Measurements from ENCODE around the gene PDGFC. TPM values are rescaled to one million over a fixed set of nuclear protein-coding genes. Genes with fewer than 3 reads are reported as not detected.

Gene PDGFC
- total and polyA plus RNA-seq, 2 donors (not counting 3 experiments of a cell fraction or from before 2014, with no cell fraction given) = 2.7 to 5.3 TPM

DNA sequence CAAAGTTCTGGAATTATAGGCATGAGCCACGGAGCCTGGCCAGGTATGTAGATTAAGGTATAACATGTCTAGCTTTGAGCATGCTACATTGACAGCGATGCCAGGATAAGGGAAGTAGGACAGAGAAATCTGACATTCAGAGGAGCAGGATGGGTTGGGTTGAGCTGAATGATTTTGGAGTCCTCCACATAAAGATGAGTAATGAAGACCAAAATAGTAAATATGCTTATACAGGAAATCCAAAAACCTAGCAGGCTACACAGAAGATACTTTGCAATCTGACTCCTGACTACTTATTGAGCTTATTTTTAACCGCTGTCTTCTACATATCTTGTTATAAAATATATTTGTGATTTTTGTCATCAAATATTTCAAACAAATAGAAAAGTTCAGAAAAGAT lies 69.7 kb downstream of the PDGFC start:
- no peaks in the 10 kb centered on the region for H3K9me1 ChIP-seq (replicated peaks; ENCODE audit: control insufficient read depth, extremely low read depth, insufficient read depth, low read length)
- no peaks in the 10 kb centered on the region for H4K20me1 ChIP-seq (replicated peaks; ENCODE audit: control insufficient read depth, extremely low read depth, insufficient read depth, low read length)
- H3K4me1 ChIP-seq (ENCODE audit: control insufficient read depth, extremely low read depth, insufficient read depth, low read length) = peaks cover 7% of the 10 kb centered on the region
- H3K4me3 ChIP-seq (replicated peaks in 1 of 3; ENCODE audit: insufficient read depth in 1 of 3, low read depth in 1 of 3, low read length in 3 of 3) = no peak overlapping the region
- intact Hi-C loops (cut with micrococcal nuclease) = no loop called here
- H2AFZ ChIP-seq (ENCODE audit: low read depth, low read length) = no peak overlapping the region
- dilution Hi-C loops (cut with MboI; ENCODE audit: extremely low pct_ligation_motif_present, low sequenced_read_pairs) = no loop called here
- CTCF ChIA-PET = no interaction called here
- no peak for TF ChIP-seq MAX (IDR thresholded peaks at IDR 0.05; ENCODE audit: insufficient read depth, insufficient read length)
- no peak for TF ChIP-seq MYC (IDR thresholded peaks at IDR 0.05; ENCODE audit: low read depth, low read length)
- no peak for TF ChIP-seq POLR2AphosphoS5 (IDR thresholded peaks at IDR 0.05; ENCODE audit: insufficient read depth, low read depth, low read length)
- no peak for TF ChIP-seq GATA2 (IDR thresholded peaks at IDR 0.05; ENCODE audit: insufficient read depth, insufficient read length, low read depth, low read length)
- no peak for TF ChIP-seq EZH2 (IDR thresholded peaks at IDR 0.05; ENCODE audit: borderline replicate concordance, low read depth, low read length, severe bottlenecking)
- no peak for TF ChIP-seq FOS (IDR thresholded peaks at IDR 0.05; ENCODE audit: borderline replicate concordance, insufficient read depth, low read length)
- TF ChIP-seq, protein P1, sequence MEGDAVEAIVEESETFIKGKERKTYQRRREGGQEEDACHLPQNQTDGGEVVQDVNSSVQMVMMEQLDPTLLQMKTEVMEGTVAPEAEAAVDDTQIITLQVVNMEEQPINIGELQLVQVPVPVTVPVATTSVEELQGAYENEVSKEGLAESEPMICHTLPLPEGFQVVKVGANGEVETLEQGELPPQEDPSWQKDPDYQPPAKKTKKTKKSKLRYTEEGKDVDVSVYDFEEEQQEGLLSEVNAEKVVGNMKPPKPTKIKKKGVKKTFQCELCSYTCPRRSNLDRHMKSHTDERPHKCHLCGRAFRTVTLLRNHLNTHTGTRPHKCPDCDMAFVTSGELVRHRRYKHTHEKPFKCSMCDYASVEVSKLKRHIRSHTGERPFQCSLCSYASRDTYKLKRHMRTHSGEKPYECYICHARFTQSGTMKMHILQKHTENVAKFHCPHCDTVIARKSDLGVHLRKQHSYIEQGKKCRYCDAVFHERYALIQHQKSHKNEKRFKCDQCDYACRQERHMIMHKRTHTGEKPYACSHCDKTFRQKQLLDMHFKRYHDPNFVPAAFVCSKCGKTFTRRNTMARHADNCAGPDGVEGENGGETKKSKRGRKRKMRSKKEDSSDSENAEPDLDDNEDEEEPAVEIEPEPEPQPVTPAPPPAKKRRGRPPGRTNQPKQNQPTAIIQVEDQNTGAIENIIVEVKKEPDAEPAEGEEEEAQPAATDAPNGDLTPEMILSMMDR (IDR thresholded peaks at IDR 0.05; ENCODE audit: extremely low read depth in 1 of 2, insufficient read depth in 1 of 2, low read depth in 1 of 2, low read length in 2 of 2) = no peak
- TF ChIP-seq POLR2A (IDR thresholded peaks at IDR 0.05; ENCODE audit: low read depth, low read length) = no peak
- TF ChIP-seq JUN (IDR thresholded peaks at IDR 0.05; ENCODE audit: borderline replicate concordance, insufficient read depth, insufficient read length, low read depth) = no peak
- H3K9me3 ChIP-seq (replicated peaks; ENCODE audit: control insufficient read depth, insufficient read depth, low read length) = no peaks in the 10 kb centered on the region
- H3K27me3 ChIP-seq (ENCODE audit: control insufficient read depth in 2 of 2, insufficient read depth in 2 of 2, low read length in 2 of 2) = no peaks in the 10 kb centered on the region
- H3K27ac ChIP-seq (ENCODE audit: insufficient read depth, low read depth, low read length) = no peak overlapping the region
- H3K4me2 ChIP-seq (ENCODE audit: insufficient read depth, low read length) = no peak overlapping the region
- no peak overlapping the region for H3K9ac ChIP-seq (replicated peaks; ENCODE audit: extremely low read depth, insufficient read depth, low read length)
- POLR2A ChIA-PET = no interaction called here
- FAIRE-seq (no peak), DNase-seq (ENCODE audit: low read depth, low spot score) (no peak)
- H3K79me2 ChIP-seq (ENCODE audit: control insufficient read depth, insufficient read depth, low read length) = no peaks in the 10 kb centered on the region
- no TSS peak for BruUV-seq (replicated peaks)
- H3K36me3 ChIP-seq (ENCODE audit: control insufficient read depth in 2 of 2, extremely low read depth in 1 of 2, insufficient read depth in 2 of 2, low read length in 2 of 2) = no peaks in the 10 kb centered on the region

Data from endothelial cell of umbilical vein (primary cell).